Upper lobe of right lung (tissue), 1 donor: ENCODE measurements around the gene USPL1. TPM values are rescaled to one million over a fixed set of nuclear protein-coding genes. Genes with fewer than 3 reads are reported as not detected.

Source experiments
- ATAC-seq: fragments of 200-7000 bp; cut with Tn5 transposase; one replicate; pipeline ENCODE4 v1.9.1; 2020; ENCODE audit warnings: mild to moderate bottlenecking, moderate library complexity
- DNase-seq: peaks from one replicate; pipeline ENCODE4 v3.0.0-alpha.2; 2020
- H3K27ac ChIP-seq: fragments of 200-600 bp; one replicate; pipeline ENCODE4 v1.8.0; 2022
- H3K27me3 ChIP-seq: fragments of 200-600 bp; one replicate; pipeline ENCODE4 v1.8.0; 2022; ENCODE audit warnings: mild to moderate bottlenecking
- H3K36me3 ChIP-seq: fragments of 200-600 bp; one replicate; pipeline ENCODE4 v1.8.0; 2022
- H3K4me1 ChIP-seq: fragments of 200-600 bp; one replicate; pipeline ENCODE4 v1.8.0; 2022
- H3K4me3 ChIP-seq: fragments of 200-600 bp; one replicate; pipeline ENCODE4 v1.8.0; 2022; ENCODE audit warnings: mild to moderate bottlenecking
- H3K9me3 ChIP-seq: fragments of 200-600 bp; one replicate; pipeline ENCODE4 v1.8.0; 2022
- intact Hi-C: fragments of 100-400 bp; cut with DNase I; formaldehyde crosslinking; loops from one replicate; pipeline ENCODE4 v1.11.0; 2022
- total RNA-seq: library from RNA; stranded (reverse); fragmentation: NEBNext Ultra II Directional; extraction: Animal tissue kit (Norgen Biotek cat#: 25700); gene quantifications from one replicate; pipeline ENCODE4 v1.2.1, GENCODE V29; 2021
- TF ChIP-seq, protein P1 (sequence below): fragments of 200-600 bp; IDR thresholded peaks from one replicate; pipeline ENCODE4 v1.8.0; 2022; ENCODE audit warnings: antibody characterized with exemption
- donor health status: DM: no; HTN: yes; CAD: no; lungs with severe emphysema.

Gene USPL1
- total RNA-seq, 1 donor from 2014 or later: 13.1 TPM

DNA sequence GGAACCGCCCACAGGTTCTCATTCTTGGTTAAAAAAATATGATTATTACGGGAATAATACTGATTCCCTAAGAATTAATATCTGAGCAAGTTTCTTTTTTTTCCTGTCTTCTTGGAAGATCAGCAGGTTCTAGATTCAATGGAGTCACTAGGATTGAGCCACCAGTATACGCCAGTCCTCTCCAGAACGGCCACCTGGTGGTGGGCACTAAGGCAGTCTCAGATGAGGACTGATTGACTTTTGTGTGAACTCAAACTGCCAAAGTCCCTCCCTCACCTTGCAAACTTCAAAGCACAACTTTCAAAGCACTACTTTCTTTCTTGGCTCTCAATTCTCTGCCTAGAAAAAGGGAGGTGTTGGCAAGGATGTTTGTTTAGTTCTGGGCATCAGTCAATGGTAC lies 84.3 kb downstream of the USPL1 start:
- Histone ChIP-seq H3K36me3 (no peaks in the 10 kb centered on the region), H3K4me1 (peaks cover 12% of the 10 kb centered on the region), H3K9me3 (no peaks in the 10 kb centered on the region), H3K4me3 (no peak overlapping the region), H3K27ac (no peak overlapping the region), H3K27me3 (no peaks in the 10 kb centered on the region)
- intact Hi-C loops: no loop called here
- no peak for DNase-seq
- TF ChIP-seq, protein P1, sequence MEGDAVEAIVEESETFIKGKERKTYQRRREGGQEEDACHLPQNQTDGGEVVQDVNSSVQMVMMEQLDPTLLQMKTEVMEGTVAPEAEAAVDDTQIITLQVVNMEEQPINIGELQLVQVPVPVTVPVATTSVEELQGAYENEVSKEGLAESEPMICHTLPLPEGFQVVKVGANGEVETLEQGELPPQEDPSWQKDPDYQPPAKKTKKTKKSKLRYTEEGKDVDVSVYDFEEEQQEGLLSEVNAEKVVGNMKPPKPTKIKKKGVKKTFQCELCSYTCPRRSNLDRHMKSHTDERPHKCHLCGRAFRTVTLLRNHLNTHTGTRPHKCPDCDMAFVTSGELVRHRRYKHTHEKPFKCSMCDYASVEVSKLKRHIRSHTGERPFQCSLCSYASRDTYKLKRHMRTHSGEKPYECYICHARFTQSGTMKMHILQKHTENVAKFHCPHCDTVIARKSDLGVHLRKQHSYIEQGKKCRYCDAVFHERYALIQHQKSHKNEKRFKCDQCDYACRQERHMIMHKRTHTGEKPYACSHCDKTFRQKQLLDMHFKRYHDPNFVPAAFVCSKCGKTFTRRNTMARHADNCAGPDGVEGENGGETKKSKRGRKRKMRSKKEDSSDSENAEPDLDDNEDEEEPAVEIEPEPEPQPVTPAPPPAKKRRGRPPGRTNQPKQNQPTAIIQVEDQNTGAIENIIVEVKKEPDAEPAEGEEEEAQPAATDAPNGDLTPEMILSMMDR: no peak
- no peak for ATAC-seq

DNA sequence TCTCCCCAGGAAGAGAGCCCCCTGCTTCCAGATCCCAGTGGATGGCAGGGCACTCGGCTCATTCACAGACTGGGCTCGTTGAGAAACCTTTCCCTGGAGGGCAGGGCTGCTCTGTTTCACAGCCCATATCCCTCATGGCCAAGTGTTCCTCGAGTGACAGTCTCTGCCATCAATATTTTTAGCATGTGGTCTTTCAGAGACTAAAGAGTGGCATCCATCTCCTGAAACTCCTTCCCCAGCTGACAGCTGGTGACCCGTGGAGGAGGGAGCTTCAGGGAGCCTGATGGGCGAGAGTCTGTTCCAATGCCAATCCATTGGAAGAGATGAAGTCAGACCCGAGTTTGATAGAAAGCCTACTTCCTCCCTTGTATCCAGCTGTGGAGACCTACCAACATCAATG lies 86.9 kb downstream of the USPL1 start:
- Histone ChIP-seq H3K4me1 (no peaks in the 10 kb centered on the region), H3K27ac (no peak overlapping the region), H3K36me3 (no peaks in the 10 kb centered on the region), H3K27me3 (no peaks in the 10 kb centered on the region), H3K4me3 (no peak overlapping the region), H3K9me3 (no peaks in the 10 kb centered on the region)
- DNase-seq (no peak), ATAC-seq (no peak)
- intact Hi-C loops: no loop called here
- TF ChIP-seq, protein P1: no peak

DNA sequence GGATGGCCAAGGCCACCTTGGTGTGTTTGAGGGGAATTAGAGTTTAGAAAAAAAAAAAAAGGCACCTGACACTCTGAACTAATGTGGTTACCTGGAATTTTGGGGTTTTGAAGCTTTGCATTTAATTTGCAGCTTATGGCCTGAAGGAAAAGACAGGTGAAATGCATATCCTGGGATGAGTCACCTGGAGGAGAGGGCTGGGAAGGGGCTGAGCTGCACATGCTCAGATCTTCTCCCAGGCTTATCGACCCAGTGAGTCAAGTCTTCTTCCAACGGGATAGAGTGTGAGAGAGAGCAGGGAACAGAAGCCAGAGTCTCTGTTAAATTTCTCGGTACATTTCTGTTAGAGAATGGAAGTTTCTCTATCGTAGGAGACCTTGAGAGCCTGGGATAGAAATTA lies 88.0 kb downstream of the USPL1 start:
- DNase-seq (no peak), ATAC-seq (no peak)
- TF ChIP-seq, protein P1: no peak
- Histone ChIP-seq H3K27ac (no peak overlapping the region), H3K4me3 (no peak overlapping the region), H3K27me3 (no peaks in the 10 kb centered on the region), H3K36me3 (no peaks in the 10 kb centered on the region), H3K9me3 (no peaks in the 10 kb centered on the region), H3K4me1 (no peaks in the 10 kb centered on the region)
- intact Hi-C loops: no loop called here

DNA sequence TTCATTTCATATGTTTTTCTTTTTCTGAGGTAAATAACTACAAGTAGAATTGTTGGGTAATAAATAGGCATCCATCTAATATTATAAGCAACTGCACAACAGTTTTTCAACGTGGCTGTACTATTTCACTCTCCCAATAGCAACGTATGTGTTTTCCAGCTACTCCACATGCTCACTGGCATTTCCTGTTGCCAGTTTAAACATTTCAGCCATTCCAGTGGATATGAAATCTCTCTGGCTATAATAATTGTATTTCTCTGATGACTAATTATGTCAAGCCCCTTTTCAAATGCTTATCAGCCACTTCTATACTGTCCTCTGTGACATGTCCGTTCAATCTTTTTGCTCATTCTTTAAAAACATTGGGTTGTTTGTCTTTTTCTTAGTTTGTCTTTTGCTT lies 90.8 kb downstream of the USPL1 start:
- TF ChIP-seq, protein P1: no peak
- H3K9me3 ChIP-seq: no peaks in the 10 kb centered on the region
- H3K27me3 ChIP-seq: no peaks in the 10 kb centered on the region
- DNase-seq (no peak), ATAC-seq (no peak)
- H3K4me1 ChIP-seq: peaks cover 3% of the 10 kb centered on the region
- H3K4me3 ChIP-seq: no peak overlapping the region
- no peak overlapping the region for H3K27ac ChIP-seq
- intact Hi-C loops: no loop called here
- no peaks in the 10 kb centered on the region for H3K36me3 ChIP-seq

Other genes starting within 250 kb of the USPL1 start
- not detected for gene UBE2L5, start 195.4 kb upstream of the USPL1 start, total RNA-seq
- 224 TPM for gene HMGB1, start 152.0 kb upstream of the USPL1 start, total RNA-seq
- gene ALOX5AP, start 117.6 kb downstream of the USPL1 start, total RNA-seq: 195 TPM